Measurements from ENCODE around the gene COBLL1.

COBLL1 gene

DNA sequence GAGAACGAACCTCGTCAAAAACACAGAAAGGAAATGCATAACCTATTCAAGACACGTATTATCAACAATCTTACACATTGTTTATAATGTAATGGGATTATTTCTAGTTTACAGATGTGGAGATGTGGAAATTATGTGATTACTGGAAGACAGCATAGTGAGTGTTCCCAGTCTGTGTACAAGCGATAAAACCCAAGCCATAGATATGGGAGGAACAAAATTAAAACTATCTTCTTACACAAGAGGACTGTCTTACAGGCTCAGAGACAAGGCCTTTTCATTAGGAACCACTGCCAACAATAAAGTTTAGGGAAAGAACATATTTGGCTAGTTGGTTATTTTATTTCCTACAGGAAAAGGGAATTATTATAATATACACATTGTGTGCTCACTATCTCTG, 20.3 kb downstream of the COBLL1 start:
- no peak for DNase-seq

DNA sequence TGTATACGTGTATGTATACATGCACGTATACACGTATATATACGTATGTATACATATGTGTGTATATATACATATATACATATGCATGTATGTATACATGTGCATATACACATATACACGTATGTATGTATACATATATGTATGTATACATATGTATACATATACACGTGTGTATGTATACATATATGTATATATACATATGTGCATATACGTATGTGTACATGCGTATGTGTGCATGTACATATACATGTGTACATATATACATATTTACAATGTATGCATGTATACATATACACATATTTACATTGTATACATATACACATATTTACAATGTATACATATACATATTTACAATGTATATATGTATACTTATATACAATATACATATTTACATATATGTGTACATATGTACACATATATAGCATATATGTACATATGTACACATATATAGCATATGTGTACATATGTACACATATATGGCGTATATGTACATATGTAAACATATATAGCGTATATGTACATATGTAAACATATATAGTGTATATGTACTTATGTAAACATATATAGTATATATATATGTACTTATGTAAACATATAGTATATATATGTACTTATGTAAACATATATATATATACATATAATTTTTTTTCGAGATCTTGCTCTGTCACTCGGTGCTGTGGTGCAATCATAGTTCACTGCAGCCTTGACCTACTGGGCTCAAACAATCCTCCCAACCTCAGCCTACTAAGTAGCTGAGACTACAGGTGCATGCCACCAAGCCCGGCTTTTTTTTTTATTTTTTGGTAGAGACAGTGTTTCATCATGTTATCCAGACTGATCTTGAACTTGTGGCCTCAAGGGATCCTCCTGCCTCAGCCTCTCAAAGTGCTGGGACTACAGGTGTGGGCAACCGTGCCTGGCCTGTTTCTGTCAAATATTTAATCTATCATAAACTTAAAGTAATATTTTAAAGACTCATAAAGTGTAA, 23.2 kb downstream of the COBLL1 start:
- no peak for DNase-seq

- no peak for DNase-seq
These were observed 24.7 kb downstream of the COBLL1 start for GRCh38 chr2:164816900-164817299.

- no peak for DNase-seq
These were observed 25.6 kb downstream of the COBLL1 start for GRCh38 chr2:164816046-164816445.

- no peak for DNase-seq
These were observed 26.4 kb downstream of the COBLL1 start for GRCh38 chr2:164815071-164815793.

DNA sequence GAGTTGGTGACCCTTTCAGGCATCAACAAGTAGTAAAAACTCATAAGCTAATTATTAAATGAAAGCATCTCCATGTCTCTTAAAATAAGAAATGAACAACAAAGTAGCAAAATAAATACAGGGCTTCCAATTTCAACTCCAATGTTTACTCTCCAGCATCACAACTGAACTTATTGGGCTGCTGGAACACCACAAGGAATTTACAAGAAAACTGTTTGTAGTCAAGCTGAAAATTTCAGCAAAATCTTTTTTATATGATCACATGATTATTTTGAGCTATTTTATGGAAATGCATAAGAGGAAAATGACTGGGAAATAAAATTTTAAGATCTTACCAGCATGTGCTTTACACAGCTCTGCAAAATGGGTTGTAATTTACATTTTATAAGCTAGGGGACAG, 28.1 kb downstream of the COBLL1 start:
- DNase-seq: no peak

- no peak for DNase-seq
These were observed 29.2 kb downstream of the COBLL1 start for GRCh38 chr2:164812378-164812777.

GRCh38 chr2:164811819-164812218, 29.8 kb downstream of the COBLL1 start:
- no peak for DNase-seq

DNA sequence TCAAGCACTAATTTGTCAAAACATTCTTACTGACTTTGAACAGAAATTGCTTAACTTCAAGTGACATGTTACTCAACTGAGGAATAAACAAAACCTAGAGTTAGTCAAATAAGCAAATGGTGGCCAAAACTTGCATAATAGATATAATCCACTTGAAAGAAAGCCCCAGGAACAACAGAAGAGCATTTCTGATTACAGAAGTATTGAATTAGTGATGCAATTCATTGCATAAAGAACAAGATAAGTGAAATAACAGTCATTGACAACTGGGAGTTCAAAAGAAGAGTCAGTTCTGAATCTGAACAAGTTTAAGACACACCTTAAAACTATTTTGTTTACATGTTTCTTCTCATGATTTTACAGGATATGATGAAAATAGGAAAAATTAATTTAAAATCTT, 30.8 kb downstream of the COBLL1 start:
- DNase-seq: no peak

- DNase-seq: no peak
These were observed 32.8 kb downstream of the COBLL1 start for GRCh38 chr2:164808776-164809175.

DNA sequence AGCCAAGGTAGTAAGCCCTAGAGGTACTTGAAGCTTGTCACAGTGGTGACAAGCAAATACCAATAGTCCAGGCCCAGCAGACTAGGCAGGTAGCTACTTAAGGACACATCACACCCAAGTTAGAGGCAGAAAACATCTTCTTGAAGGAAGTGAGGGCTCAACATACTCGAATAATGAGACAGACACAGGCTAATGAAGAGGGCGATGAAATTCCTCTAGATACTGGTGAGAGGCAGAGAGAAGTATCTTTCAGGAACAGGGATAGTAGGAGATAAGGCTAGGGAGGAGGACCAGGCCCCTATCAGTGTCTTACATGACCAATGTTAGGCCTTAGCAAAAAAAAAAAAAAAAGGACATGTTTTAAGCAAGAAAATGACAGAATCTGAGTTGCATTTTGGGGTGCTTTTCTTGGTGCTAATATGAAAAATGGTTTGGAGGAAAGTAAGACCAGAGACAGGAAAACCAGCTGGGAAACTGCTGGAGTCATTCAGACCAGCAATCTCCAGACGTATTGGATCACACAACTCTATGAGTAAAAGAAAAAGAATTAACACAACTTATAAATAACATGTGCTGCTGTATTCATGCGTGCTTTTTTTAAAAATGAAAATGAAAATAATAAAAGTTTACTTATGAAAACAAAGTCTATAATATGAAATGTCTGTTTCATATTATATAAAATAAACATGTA, 37.7 kb downstream of the COBLL1 start:
- no peak for DNase-seq

DNA sequence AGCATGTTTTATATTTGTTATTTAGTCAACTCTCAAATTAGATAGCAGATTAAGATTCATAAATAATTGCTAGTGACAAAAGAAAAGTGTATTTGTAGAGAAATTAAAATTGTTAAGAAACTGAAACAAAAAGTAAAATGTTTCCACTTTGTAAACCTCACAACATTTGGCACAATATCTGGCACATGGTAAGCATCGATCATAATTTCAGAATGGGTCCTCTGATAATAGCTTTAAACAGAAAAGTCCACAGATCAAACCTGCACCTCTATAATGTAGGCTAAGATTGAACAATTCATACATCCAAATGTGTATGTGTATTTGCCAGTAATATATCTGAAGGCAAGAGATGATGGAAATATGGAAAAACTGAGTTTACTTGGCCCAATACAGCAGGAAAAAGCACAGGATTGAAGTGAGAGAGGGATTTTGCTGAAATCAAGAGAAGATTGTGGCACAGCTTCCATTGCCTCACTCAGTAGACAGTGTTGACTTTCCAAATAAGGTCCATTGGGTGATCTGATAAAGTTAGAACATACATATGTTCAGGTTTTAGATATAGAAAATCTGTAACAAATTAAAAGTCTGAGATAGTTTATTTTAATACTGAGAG, 39.4 kb downstream of the COBLL1 start:
- no peak for DNase-seq

DNA sequence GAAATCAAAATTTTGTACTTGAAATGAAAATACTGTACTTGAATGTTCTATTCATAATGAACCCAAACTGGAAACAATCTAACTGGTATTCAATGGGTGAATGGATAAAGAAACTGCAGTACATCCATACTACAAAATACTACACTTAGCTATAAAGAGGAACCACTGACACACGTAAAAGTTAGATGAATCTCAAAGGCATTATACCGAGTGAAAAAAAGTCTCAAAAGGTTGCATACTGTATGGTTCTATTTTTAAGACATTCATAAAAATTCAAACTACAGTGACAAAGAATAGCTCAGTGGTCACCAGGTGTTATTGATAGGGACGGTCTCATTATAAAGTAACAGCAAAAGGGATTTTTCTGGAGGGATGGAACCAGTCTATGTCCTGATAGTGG, 41.1 kb downstream of the COBLL1 start:
- DNase-seq: no peak

DNA sequence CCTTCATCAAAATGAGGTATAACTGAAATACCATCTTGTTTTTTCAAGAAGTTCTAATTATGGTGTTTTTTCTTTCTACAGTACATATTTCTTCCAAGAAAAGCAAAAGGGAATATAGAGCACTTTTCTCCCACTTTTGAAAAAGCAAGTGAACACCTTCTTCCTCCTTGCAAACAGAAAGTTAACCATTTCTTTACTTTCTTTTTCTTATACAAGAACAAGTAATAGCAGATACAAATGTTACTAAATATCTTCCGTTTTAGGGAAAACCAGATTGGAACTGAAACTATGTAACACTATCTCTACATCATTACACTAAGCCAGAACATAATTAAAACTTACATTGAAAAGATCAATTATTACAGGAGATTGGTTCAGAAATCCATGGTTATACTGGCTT, 44.0 kb downstream of the COBLL1 start:
- no peak for DNase-seq

GRCh38 chr2:164796999-164797398, 44.6 kb downstream of the COBLL1 start:
- no peak for DNase-seq

GRCh38 chr2:164794432-164795231, 47.0 kb downstream of the COBLL1 start:
- DNase-seq: no peak

DNA sequence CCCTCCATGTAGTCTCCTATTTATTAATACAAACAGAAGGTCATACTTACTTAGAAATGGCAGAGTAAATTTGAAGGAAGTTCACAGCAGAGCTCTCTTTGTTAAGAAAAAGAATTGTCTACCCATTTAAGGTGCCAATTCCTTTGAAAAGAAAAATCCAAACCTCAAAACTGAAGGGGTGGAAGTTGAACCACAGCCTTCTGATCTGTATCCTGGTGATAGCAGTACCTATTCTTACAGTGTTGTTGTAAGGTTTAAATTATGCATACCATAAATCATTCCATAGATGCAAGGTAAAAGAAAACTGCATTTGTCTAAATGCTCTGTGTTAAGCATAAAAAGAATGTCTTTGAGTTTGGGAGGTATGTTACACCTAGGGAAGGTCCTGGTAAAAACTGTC, 47.6 kb downstream of the COBLL1 start:
- no peak for DNase-seq

GRCh38 chr2:164793529-164793928, 48.1 kb downstream of the COBLL1 start:
- no peak for DNase-seq

DNA sequence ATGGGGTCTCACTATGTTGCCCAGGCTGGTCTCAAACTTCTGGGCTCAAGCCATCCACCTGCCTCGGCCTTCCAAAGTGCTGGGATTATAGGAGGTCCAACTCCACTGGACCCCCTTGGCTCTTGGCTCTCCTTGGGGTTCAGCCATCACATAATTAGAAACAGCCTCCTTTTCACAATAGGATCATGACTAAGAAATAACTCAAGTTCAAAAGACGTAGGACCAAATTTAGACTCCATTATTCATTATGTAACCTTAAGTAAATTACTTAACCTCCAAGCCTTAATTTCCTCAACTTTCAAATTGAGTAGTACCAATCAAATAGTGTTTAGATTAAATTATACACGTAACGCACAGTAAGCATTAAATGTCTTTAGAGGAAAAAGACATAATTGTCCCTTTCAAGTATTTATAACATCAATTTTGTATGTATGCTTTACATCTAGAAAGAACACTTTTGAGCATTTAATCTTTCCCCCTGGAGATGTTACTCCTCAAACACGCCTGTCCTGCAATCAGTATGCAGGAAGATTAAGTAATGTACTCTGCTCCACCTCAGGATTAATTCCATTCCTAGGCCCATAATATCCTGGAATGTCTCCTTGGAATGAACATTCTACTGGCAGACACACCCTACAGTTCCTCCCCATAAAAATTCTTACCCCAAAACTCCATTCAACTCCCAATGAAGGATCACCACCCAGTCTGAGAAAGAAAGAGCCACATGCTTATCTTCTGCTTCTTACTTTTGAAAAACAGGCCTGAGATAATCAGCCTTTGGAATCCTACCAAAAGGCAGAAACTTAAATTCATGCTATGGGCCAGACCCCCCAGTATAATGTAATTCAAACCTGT, 49.1 kb downstream of the COBLL1 start:
- DNase-seq: no peak

GRCh38 chr2:164789968-164790367, 51.7 kb downstream of the COBLL1 start:
- no peak for DNase-seq

DNA sequence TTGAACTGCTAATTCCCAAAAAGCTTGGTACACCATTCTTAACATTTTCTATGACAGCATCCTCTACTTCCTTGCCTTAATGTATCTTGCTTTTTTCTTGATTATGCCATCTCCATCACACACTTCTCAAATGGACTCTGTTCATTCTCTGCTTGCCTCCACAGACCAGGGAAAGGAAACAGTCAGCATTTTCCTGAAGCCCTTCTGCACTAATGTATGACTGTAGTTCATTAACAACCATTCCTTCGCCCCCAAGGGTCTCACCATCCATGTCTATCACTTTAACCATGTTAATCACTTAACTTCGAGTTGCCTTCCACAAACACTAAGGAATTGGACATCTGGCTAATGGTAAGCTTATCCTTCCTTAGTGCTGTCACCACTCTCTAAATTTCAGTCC, 54.8 kb downstream of the COBLL1 start:
- DNase-seq: no peak
